GM10248 (cell line): ENCODE results near the gene POLR1C.

Source experiments
- CTCF ChIA-PET: fragments of 300-600 bp; sonication (Branson Sonifier 250); formaldehyde crosslinking; extraction: SDS; loops from one replicate; lab custom pipeline; 2021; ENCODE audit warnings: antibody characterized with exemption; lab: Yijun Ruan, JAX
- POLR2A ChIA-PET: fragments of 350-650 bp; sonication (Branson Sonifier 250); formaldehyde crosslinking; extraction: SDS; loops from one replicate; lab custom pipeline; 2020; ENCODE audit warnings: antibody characterized with exemption; lab: Yijun Ruan, JAX
- DNase-seq: peaks from one replicate; pipeline ENCODE4 v3.0.0; 2012; ENCODE audit errors: extremely low spot score
- CTCF ChIP-seq: IDR thresholded peaks from 2 replicates; pipeline ENCODE4 v1.5.1; 2012; ENCODE audit warnings: mild to moderate bottlenecking, low read depth; ENCODE audit errors: extremely low read depth, missing control alignments, control extremely low read depth

POLR1C gene

GRCh38 chr6:43478008-43478372 lies 38.9 kb upstream of the POLR1C start:
- CTCF ChIA-PET: interaction anchor here (1.0 to 4.0 kb wide), 6 partner anchors 12 to 29 kb away, joined by 3 to 21 read pairs (median 4); no protein-coding TSS in a partner anchor
- TF ChIP-seq CTCF: no peak
- DNase-seq: no peak
- POLR2A ChIA-PET: interaction anchor here (0.6 to 1.0 kb wide), 3 partner anchors 18 to 164 kb away, joined by 3 to 6 read pairs (median 3); no protein-coding TSS in a partner anchor

- ChIA-PET POLR2A (no interaction called here), CTCF (interaction anchor here (0.9 to 3.6 kb wide), 4 partner anchors 8 to 26 kb away, joined by 3 to 13 read pairs (median 10); no protein-coding TSS in a partner anchor)
- no peak for DNase-seq
- TF ChIP-seq CTCF: no peak
Measured at GRCh38 chr6:43481075-43481474, 35.8 kb upstream of the POLR1C start.

- ChIA-PET POLR2A (no interaction called here), CTCF (interaction anchor here (0.9 to 6.4 kb wide), 4 partner anchors 8 to 23 kb away, joined by 3 to 42 read pairs (median 12); no protein-coding TSS in a partner anchor)
- no peak for DNase-seq
- TF ChIP-seq CTCF: no peak
Measured at GRCh38 chr6:43481591-43482236, 35.2 kb upstream of the POLR1C start.

GRCh38 chr6:43488667-43489276 lies 28.1 kb upstream of the POLR1C start:
- DNase-seq: no peak
- CTCF ChIA-PET: interaction anchor here (1.0 to 11.7 kb wide), 5 partner anchors 9 to 62 kb away, joined by 3 to 125 read pairs (median 7); partner anchors contain the start of genes ABCC10 and TJAP1
- no peak for TF ChIP-seq CTCF
- POLR2A ChIA-PET: no interaction called here

- DNase-seq: no peak
- ChIA-PET POLR2A (no interaction called here), CTCF (interaction anchor here (0.7 to 11.7 kb wide), 7 partner anchors 8 to 62 kb away, joined by 3 to 125 read pairs (median 3); partner anchors contain the start of genes ABCC10, LRRC73 and TJAP1)
- TF ChIP-seq CTCF: no peak
Measured at GRCh38 chr6:43489277-43490072, 27.4 kb upstream of the POLR1C start.

GRCh38 chr6:43490523-43490939 lies 26.4 kb upstream of the POLR1C start:
- ChIA-PET POLR2A (no interaction called here), CTCF (interaction anchor here (1.2 to 11.7 kb wide), 4 partner anchors 11 to 37 kb away, joined by 4 to 125 read pairs (median 10); partner anchors contain the start of gene LRRC73)
- TF ChIP-seq CTCF: no peak
- no peak for DNase-seq
